Activated CD8-positive, alpha-beta memory T cell treated with anti-CD3 and anti-CD28 coated beads for 4 hours (primary cell): ENCODE data around the gene NDUFAF8.
A peak's percentile ranks its signal among the peaks of the same experiment; 100 is the strongest.

Experiments
- DNase-seq, 2 donors: peaks; one replicate each; pipeline ENCODE4 v3.0.0-alpha.2; 2020; ENCODE audit warnings: low read depth in 2 of 2

The NDUFAF8 gene, protein sequence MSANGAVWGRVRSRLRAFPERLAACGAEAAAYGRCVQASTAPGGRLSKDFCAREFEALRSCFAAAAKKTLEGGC

GRCh38 chr17:81238815-81239713 lies at the start of gene NDUFAF8, which contains the start of gene TEPSIN:
Gene NDUFAF8, plus strand, starts transcription at chr17:81239318. Its CDS starts 46 bp downstream, at chr17:81239364.
Gene TEPSIN, minus strand, starts transcription at chr17:81239055. Its CDS starts 22 bp downstream, at chr17:81239033.
- peak; percentile 88 to 93 for DNase-seq

DNA sequence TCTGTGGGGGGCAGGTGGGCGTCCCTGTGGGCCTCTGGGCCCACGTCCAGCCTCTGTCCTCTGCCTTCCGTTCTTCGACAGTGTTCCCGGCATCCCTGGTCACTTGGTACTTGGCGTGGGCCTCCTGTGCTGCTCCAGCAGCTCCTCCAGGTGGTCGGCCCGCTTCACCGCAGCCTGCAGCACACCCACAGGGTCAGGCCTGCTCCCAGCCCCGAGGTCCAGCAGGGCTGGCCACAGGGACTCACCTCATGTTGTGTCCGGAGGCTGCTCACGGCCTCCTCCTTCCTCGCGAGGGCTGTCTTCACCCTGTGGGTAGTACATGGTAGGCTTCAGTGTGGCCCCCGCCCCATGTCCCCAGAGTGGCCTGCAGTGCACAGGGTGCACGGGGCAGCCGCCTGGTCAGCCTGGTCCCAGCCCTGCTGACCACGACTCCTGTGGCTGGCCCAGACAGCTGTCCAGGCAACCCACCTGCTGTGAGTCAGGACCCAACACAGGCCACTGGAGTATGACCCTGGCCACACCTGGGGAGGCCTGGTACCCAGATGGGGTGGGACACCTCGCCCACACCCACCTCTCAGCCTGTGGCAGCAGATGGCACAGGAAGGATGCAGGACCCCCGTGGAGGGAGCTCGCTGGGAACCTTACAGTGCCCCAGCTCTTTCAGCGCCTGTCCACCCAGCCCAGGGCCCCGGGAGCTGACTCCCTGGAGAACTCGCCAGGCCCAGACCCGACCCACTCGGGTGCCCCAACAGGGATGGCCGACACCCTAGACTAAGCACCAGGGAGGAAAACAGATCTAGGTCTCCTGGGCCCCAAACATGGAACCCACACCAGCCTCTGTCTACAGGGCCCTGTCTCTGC lies 49.2 kb upstream of the NDUFAF8 start:
- DNase-seq: no peak

GRCh38 chr17:81190591-81190990 lies 48.5 kb upstream of the NDUFAF8 start:
- no peak for DNase-seq

- DNase-seq: no peak
Observed at GRCh38 chr17:81191116-81191515, 48.0 kb upstream of the NDUFAF8 start.

DNA sequence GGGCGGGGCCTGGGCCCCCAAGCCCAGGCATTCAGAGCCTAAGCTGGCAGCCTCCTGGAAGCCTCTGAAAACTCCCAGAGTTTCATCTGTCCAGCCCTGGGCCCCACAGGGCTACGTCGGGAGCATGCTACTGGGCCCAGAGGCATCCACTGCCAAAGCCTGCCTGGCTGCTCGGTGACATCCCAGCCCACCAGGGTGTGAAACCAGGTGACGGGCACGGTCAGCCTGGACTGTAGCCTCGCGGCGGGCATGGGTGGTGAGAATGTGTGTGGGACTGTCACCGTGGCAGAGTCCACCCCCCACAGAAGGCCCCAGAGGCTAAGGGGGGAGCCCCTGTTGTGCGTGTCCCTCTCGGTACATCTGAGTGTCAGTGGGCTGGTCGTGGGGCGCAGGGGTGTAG lies 47.5 kb upstream of the NDUFAF8 start:
- DNase-seq: no peak

DNA sequence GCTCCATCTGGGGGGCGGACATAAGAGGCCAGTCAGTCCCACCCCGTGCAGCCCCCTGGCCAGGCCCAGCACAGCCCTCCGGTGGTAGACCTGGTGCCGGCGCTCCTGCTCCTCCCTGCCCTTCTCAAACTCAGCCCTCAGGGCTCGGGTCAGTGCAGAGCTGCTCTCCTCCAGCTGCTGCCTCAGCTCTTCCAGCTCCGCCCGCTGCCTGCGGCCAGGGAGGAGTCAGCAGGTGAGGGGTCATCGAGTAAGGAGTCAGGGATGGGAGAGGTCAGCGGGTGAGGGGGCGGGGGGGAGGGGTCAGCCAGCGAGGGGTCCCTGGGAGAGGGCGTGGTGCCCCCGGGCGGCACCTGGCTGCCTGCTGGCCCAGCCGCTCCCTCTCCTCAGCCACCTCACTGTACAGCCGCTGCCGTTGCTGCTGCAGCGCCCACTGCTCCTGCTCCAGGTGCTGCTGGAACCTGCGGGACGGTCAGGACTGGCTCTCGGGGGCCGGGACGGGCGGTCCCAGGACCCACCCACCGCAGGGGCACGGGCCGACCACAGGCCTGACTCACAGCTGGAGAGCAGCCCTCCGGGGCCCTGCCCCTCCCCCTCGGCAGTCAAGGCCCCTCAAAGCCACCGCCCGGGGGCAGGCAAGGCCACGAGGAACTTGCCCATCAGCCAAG lies 46.6 kb upstream of the NDUFAF8 start:
- no peak for DNase-seq

DNA sequence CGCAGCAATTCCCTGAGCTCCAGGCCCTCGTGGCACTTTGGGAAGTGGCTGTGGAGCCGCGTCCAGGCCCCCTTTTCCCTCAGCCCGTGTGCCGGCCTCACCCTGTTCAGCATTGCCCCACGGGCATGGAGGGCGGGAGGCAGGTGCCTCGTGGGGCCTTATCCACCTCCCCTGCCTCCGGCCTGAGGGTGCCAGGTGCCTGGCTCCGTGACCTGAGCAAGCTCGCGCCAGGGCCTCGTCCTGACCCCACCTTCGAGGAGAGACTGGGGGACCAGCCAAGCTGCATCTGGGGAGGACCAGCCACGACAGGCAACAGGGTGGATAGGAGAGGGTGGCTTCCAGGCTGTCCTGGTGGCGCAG lies 46.1 kb upstream of the NDUFAF8 start:
- no peak for DNase-seq

DNA sequence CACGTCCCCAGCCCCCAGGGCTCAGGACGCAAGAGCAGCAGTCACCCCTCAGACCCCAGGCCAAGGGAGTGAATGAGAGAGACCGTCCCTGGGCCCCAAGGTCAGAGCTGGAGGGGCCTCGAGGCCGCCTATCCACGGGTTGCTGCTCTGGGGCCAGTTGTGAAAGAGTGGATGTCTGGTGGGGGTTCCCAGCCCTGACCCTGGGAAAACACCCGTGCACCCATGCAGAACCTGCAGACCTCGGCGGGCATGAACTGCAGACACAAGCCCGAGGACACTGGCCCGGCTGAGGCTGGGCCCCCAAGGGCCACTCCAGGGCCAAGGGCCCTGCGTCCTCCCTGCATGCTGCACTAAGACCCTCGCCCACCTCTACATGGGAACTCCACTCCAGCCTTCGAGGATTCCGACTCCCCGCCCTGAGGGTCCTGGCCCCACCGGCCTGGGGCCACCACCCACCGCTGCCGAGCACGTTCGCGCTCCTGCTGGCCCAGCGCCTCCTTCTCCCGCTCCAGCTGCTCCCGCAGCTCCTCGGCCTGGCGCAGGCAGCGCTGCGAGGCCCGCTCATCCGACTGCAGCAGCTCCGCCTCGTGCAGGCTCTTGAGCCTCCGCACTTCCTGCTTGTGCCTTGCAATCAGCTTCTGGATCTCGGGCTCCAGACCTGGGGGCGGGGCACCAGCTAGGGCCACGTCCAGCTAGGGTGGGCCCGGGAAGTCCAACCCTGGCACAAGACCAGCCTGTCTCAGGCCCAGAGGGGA lies 45.5 kb upstream of the NDUFAF8 start:
- no peak for DNase-seq

GRCh38 chr17:81194225-81194760 lies 44.8 kb upstream of the NDUFAF8 start:
- DNase-seq: no peak

GRCh38 chr17:81194941-81195901 lies 43.9 kb upstream of the NDUFAF8 start:
- no peak for DNase-seq

DNA sequence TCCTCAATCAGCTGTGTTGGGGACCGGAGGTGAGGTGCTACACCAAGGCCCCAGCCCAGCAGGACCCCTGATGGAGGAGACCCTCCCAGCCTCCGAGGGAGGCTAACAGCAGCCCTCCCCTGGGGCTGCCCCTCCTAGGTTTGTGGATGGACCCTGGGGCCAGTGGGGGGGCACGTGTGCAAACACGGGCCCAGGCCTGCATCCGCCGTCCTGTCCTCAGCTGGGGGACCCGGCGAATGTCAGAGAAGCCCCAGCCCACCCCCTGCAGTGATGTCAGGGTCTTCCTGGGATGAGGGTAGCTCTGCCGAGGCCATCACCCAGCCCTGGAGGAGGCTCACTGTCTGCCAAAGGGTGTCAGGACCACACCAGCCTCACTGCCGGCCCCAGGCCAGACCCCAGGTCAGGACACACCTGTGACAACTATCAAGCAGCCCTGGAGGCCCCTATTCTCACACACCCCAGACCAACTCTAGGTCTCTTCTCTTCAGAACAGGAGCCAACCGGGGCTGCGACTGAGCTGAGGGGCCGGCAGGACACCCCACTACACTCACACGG lies 43.1 kb upstream of the NDUFAF8 start:
- no peak for DNase-seq

DNA sequence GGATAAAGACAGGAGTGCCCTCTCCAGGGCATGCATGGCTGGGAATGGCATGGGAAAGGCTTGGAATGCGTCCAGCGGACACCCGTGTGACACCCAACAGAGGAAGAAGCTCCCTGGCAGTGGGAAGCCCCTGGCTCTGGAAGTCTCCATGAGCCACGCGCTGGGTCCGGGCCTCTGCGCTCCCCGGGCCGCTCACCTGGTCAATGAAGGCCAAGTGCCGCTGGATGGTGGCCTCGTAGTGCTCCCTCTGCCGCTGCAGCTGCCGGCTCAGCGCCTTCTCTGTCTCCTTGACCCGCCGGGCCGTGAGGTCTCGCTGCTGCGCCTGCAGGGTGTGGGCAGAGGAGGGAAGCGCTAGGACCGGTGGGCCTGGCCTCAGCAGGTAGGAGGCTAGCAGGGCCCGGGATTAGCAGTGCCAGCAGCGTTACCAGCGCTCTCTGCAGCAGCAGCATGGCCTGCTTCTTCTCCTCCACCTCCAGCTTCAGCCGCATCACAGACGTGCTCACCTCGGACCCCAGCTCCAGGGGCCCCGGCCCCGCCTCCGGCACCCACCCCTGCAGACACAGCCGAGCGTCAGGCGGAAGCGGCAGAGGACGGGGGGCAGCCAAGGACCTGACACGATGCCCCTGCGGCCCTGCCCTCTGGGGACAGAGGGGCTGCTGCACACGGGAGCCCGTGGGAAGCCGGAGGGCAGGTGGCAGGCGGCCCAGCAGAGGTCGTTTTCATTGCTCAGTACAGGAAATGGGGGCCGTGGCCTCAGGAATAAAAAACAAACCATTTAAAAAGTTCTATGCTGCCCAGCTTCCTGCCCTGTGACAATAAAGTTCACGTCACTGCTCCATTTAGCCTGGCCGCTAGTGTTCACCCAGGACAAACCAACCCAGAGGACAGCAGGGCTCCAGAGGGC lies 42.4 kb upstream of the NDUFAF8 start:
- no peak for DNase-seq

GRCh38 chr17:81197409-81197795 lies 41.7 kb upstream of the NDUFAF8 start:
- no peak for DNase-seq

GRCh38 chr17:81197831-81198490 lies 41.2 kb upstream of the NDUFAF8 start:
- no peak for DNase-seq

DNA sequence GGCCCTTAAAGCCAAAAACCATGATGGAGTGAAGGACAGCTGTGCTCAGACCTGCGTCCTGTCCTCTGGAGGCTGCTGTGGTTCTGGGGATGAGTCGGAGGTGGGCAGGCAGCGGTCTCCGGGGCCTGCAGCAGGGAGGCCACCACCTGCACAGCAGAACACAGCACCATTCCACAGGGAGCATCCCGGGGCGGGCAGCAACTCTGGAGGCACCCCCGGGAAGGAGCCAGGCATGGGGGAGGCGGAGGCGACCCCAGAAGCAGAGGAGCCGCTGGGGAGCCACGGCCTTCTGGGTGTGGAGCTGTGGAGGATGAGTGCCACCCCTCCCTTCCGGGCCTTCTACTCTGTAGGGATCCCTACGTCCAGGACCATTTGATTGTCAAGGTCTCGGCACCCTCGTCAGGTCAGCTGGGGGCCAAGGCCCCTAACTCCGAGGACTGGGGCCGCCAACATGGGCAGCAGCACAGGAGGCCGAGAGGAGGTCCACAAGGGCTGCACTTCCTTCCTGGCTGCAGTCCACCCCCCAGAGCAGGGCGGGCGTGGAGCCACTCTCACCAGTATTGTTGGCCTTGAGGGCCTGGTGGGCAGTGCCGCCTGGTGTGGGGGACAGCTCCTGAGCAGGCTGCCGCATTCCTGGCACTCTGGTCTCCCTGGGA lies 40.2 kb upstream of the NDUFAF8 start:
- no peak for DNase-seq

DNA sequence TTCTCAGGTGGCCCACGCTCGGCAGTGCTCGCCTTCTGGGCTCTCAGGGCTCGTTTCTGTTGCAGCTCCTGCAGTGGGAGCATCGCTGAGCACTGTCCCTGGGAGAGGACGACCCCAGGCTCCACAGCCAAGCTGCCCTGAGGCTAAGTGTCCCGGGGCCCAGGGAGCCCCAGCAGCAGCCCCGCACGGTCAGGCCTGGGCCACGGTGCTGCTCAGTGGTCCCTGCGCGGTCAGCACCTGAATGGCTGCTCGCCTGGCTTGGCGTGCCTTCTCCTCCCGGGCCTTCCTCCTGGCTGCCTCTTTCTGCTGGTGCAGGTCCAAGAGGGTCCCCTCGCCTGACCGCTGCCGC lies 39.7 kb upstream of the NDUFAF8 start:
- DNase-seq: no peak

DNA sequence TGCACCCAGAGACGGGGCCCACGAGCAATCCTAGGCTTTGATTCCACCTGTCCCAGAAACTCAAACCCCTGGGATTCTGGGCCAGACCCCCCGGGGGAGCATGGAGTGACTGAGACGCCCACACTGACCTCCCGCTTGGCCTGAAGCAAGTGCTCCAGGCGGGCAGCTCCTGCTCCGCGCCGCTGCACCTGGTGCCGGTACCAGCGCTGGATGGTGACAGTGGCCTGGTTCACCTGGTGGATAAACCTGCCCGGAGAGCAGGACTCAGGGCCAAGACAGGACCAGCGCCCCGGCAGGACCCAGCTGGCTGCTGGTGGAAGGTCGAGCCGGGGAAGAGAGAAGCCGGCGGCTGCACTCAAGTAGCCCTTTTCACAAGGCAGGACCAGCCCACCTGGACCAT lies 38.9 kb upstream of the NDUFAF8 start:
- no peak for DNase-seq
